Endothelial cell of umbilical vein (primary cell): ENCODE data around the gene TXN. TPM values are rescaled to one million over a fixed set of nuclear protein-coding genes. Genes with fewer than 3 reads are reported as not detected.

ENCODE experiments used
- BruUV-seq: library from RNA; stranded (reverse); fragments of 400-500 nt; replicated peaks from 2 replicates; lab custom pipeline; 2021; lab: Mats Ljungman, UMichigan
- CTCF ChIA-PET: fragments of 300-600, 350-600 bp; sonication (Branson Sonifier 250); formaldehyde crosslinking; loops from one replicate; lab custom pipeline; 2021; ENCODE audit warnings: antibody characterized with exemption, inconsistent platforms; lab: Charles Lee
- POLR2A ChIA-PET: fragments of 300-600, 350-600 bp; sonication (Branson Sonifier 250); formaldehyde crosslinking; loops from one replicate; lab custom pipeline; 2021; ENCODE audit warnings: antibody characterized with exemption, inconsistent platforms; lab: Charles Lee
- DNase-seq: peaks from one replicate; pipeline ENCODE4 v3.0.0-alpha.2; 2011; ENCODE audit warnings: low read depth, low spot score
- FAIRE-seq: peaks from 2 replicates; lab custom pipeline; 2011; peaks lifted over from hg19 to GRCh38; lab: Jason Lieb, UNC
- H2AFZ ChIP-seq: 2 replicates; pipeline ENCODE4 v1.6.0; 2012; ENCODE audit warnings: low read depth, low read length, control low read depth, inconsistent platforms
- H3K27ac ChIP-seq: 2 replicates; pipeline ENCODE4 v1.5.1; 2011; ENCODE audit warnings: low read depth, mild to moderate bottlenecking, control low read depth, low read length, moderate library complexity; ENCODE audit not compliant: insufficient read depth
- H3K27me3 ChIP-seq, 2 experiments: 2 replicates each; pipeline versions ENCODE4 v1.6.0 to v1.6.1; 2011; ENCODE audit warnings: low read length in 2 of 2, mixed read lengths in 1 of 2; ENCODE audit not compliant: control insufficient read depth in 2 of 2, insufficient read depth in 2 of 2
- H3K36me3 ChIP-seq, 2 experiments: 2 replicates in 1 of 2; 3 replicates in 1 of 2; pipeline ENCODE4 v1.5.1; 2011; ENCODE audit warnings: low read length in 2 of 2, mild to moderate bottlenecking in 1 of 2, moderate library complexity in 1 of 2; ENCODE audit not compliant: control insufficient read depth in 2 of 2, insufficient read depth in 2 of 2; ENCODE audit errors: extremely low read depth in 1 of 2
- H3K4me1 ChIP-seq: 3 replicates; pipeline ENCODE4 v1.5.1; 2011; ENCODE audit warnings: mild to moderate bottlenecking, low read length; ENCODE audit not compliant: control insufficient read depth, insufficient read depth; ENCODE audit errors: extremely low read depth
- H3K4me2 ChIP-seq: 2 replicates; pipeline ENCODE4 v1.6.1; 2011; ENCODE audit warnings: low read length, control low read depth, mixed read lengths; ENCODE audit not compliant: insufficient read depth
- H3K4me3 ChIP-seq, 3 experiments: fragments of 200-600 bp in 1 of 3; sonication (generic), shearing (Covaris generic) in 1 of 3; replicated peaks in 1 of 3; 2 replicates each; pipeline ENCODE4 v1.5.1; 2011 to 2016; ENCODE audit warnings: control low read depth in 3 of 3, low read length in 3 of 3, mild to moderate bottlenecking in 2 of 3, inconsistent platforms in 1 of 3, low read depth in 1 of 3, moderate library complexity in 1 of 3; ENCODE audit not compliant: insufficient read depth in 1 of 3
- H3K79me2 ChIP-seq: 2 replicates; pipeline ENCODE4 v1.6.0; 2012; ENCODE audit warnings: low read length, inconsistent platforms; ENCODE audit not compliant: control insufficient read depth, insufficient read depth
- H3K9ac ChIP-seq: replicated peaks from 2 replicates; pipeline ENCODE3; 2011; ENCODE audit warnings: low read length, control low read depth; ENCODE audit not compliant: insufficient read depth; ENCODE audit errors: extremely low read depth
- H3K9me1 ChIP-seq: replicated peaks from 3 replicates; pipeline ENCODE4 v1.6.0; 2011; ENCODE audit warnings: mild to moderate bottlenecking, low read length; ENCODE audit not compliant: control insufficient read depth, insufficient read depth; ENCODE audit errors: extremely low read depth
- H3K9me3 ChIP-seq: replicated peaks from 2 replicates; pipeline ENCODE4 v1.5.1; 2012; ENCODE audit warnings: low read length, inconsistent platforms; ENCODE audit not compliant: control insufficient read depth, insufficient read depth
- H4K20me1 ChIP-seq: replicated peaks from 2 replicates; pipeline ENCODE3; 2011; ENCODE audit warnings: mild to moderate bottlenecking, low read length; ENCODE audit not compliant: control insufficient read depth, insufficient read depth; ENCODE audit errors: extremely low read depth
- EZH2 ChIP-seq: IDR thresholded peaks from 2 replicates; pipeline ENCODE4 v1.6.1; 2012; ENCODE audit warnings: borderline replicate concordance, low read depth, mild to moderate bottlenecking, moderate library complexity, low read length, inconsistent platforms; ENCODE audit not compliant: severe bottlenecking
- FOS ChIP-seq: IDR thresholded peaks from 2 replicates; pipeline ENCODE4 v1.6.1; 2011; ENCODE audit warnings: mild to moderate bottlenecking, low read length, moderate library complexity, borderline replicate concordance; ENCODE audit not compliant: insufficient read depth
- GATA2 ChIP-seq: IDR thresholded peaks from 2 replicates; pipeline ENCODE4 v1.7.0; 2011; ENCODE audit warnings: low read depth, mild to moderate bottlenecking, moderate library complexity, mixed read lengths, low read length; ENCODE audit not compliant: insufficient read length, insufficient read depth
- JUN ChIP-seq: IDR thresholded peaks from 2 replicates; pipeline ENCODE4 v1.6.1; 2011; ENCODE audit warnings: borderline replicate concordance, low read depth; ENCODE audit not compliant: insufficient read length, insufficient read depth
- MYC ChIP-seq: IDR thresholded peaks from one replicate; pipeline ENCODE4 v1.6.1; 2011; ENCODE audit warnings: mild to moderate bottlenecking, low read depth, low read length
- POLR2A ChIP-seq: IDR thresholded peaks from 2 replicates; pipeline ENCODE4 v1.6.1; 2012; ENCODE audit warnings: low read depth, mild to moderate bottlenecking, control low read depth, low read length
- POLR2AphosphoS5 ChIP-seq: IDR thresholded peaks from 2 replicates; pipeline ENCODE4 v1.6.1; 2012; ENCODE audit warnings: low read depth, mild to moderate bottlenecking, control low read depth, low read length, moderate library complexity; ENCODE audit not compliant: insufficient read depth
- dilution Hi-C: fragments of 300-500 bp; cut with MboI; formaldehyde crosslinking; loops from one replicate; pipeline ENCODE4 v1.15.0; 2019; ENCODE audit warnings: low sequenced_read_pairs; ENCODE audit not compliant: extremely low pct_ligation_motif_present
- intact Hi-C: fragments of 100-400 bp; cut with micrococcal nuclease; formaldehyde crosslinking; loops from one replicate; pipeline ENCODE4 v1.10.0; 2022
- polyA plus RNA-seq, 4 experiments: library from polyadenylated mRNA; depleted of rRNA in 3 of 4; stranded (reverse) in 3 of 4; unstranded in 1 of 4; fragments of >200 nt; gene quantifications; 2 replicates each; pipeline versions ENCODE4 v1.2.1 to v1.2.3, GENCODE V29; 2011 to 2012; ENCODE audit warnings: missing spikeins in 1 of 4
- total RNA-seq: library from RNA; stranded (reverse); gene quantifications from 2 replicates; pipeline ENCODE4 v1.2.3, GENCODE V29; 2021
- TF ChIP-seq, protein P1 (sequence below): IDR thresholded peaks from 2 replicates; pipeline ENCODE4 v1.6.1; 2011; ENCODE audit not compliant: insufficient read depth, insufficient read length
- TF ChIP-seq, protein P2 (sequence below), 2 donors: IDR thresholded peaks; 1 replicate in 1 of 2; 2 replicates in 1 of 2; pipeline ENCODE4 v1.5.1; 2011; ENCODE audit warnings: low read length in 2 of 2, mild to moderate bottlenecking in 2 of 2, moderate library complexity in 2 of 2, control low read depth in 1 of 2, inconsistent platforms in 1 of 2, low read depth in 1 of 2; ENCODE audit not compliant: insufficient read depth in 1 of 2; ENCODE audit errors: extremely low read depth in 1 of 2

The TXN gene
- total and polyA plus RNA-seq, 2 donors (not counting 3 experiments of a cell fraction or from before 2014, with no cell fraction given), result 280 to 373 TPM

GRCh38 chr9:110224583-110224982 lies 31.7 kb downstream of the TXN start:
- Histone ChIP-seq H3K27me3 (peaks cover 0 to 5% of the 10 kb centered on the region in 2 experiments), H3K4me2 (no peak overlapping the region), H3K9ac (no peak overlapping the region), H3K27ac (no peak overlapping the region), H3K4me3 (no peak overlapping the region), H3K9me3 (no peaks in the 10 kb centered on the region), H3K36me3 (no peaks in the 10 kb centered on the region), H4K20me1 (no peaks in the 10 kb centered on the region), H2AFZ (no peak overlapping the region), H3K9me1 (no peaks in the 10 kb centered on the region), H3K79me2 (no peaks in the 10 kb centered on the region), H3K4me1 (no peaks in the 10 kb centered on the region)
- dilution Hi-C loops, result no loop called here
- intact Hi-C loops, result no loop called here
- FAIRE-seq, result no peak
- ChIA-PET CTCF (no interaction called here), POLR2A (no interaction called here)
- no TSS peak for BruUV-seq
- TF ChIP-seq FOS (no peak), JUN (no peak), EZH2 (no peak), GATA2 (no peak), POLR2A (no peak), POLR2AphosphoS5 (no peak), MYC (no peak)
- TF ChIP-seq, protein P1, sequence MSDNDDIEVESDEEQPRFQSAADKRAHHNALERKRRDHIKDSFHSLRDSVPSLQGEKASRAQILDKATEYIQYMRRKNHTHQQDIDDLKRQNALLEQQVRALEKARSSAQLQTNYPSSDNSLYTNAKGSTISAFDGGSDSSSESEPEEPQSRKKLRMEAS, result no peak
- TF ChIP-seq, protein P2, sequence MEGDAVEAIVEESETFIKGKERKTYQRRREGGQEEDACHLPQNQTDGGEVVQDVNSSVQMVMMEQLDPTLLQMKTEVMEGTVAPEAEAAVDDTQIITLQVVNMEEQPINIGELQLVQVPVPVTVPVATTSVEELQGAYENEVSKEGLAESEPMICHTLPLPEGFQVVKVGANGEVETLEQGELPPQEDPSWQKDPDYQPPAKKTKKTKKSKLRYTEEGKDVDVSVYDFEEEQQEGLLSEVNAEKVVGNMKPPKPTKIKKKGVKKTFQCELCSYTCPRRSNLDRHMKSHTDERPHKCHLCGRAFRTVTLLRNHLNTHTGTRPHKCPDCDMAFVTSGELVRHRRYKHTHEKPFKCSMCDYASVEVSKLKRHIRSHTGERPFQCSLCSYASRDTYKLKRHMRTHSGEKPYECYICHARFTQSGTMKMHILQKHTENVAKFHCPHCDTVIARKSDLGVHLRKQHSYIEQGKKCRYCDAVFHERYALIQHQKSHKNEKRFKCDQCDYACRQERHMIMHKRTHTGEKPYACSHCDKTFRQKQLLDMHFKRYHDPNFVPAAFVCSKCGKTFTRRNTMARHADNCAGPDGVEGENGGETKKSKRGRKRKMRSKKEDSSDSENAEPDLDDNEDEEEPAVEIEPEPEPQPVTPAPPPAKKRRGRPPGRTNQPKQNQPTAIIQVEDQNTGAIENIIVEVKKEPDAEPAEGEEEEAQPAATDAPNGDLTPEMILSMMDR (IDR thresholded peaks at IDR 0.05; ENCODE audit: extremely low read depth in 1 of 2, insufficient read depth in 1 of 2, low read depth in 1 of 2, low read length in 2 of 2), result no peak
- DNase-seq, result no peak
